ENCODE measurements around the gene KIRREL3.

GRCh38 chr11:126990716-126991480 lies 9.7 kb downstream of the KIRREL3 start:
- TF ChIP-seq POLR2AphosphoS5 (IDR thresholded peaks at IDR 0.05; ENCODE audit: low read depth, low read length) (no peak), POLR2A (IDR thresholded peaks at IDR 0.05; ENCODE audit: low read depth, low read length) (no peak)
